Thyroid gland (tissue), 4 donors: Measurements from ENCODE around the gene VAV3. TPM values are rescaled to one million over a fixed set of nuclear protein-coding genes. Genes with fewer than 3 reads are reported as not detected.

Experiments
- DNase-seq, 2 donors: peaks; one replicate each; pipeline ENCODE4 v3.0.0-alpha.2; 2019
- H3K27ac ChIP-seq, 3 donors: fragments of 200-600 bp; sonication (generic); 1 replicate in 2 of 3; 2 replicates in 1 of 3; pipeline ENCODE4 v1.5.1; 2016 to 2019; ENCODE audit warnings: mild to moderate bottlenecking in 1 of 3, moderate library complexity in 1 of 3
- H3K27me3 ChIP-seq: fragments of 200-600 bp; sonication (generic); one replicate; pipeline ENCODE4 v1.5.1; 2019
- H3K36me3 ChIP-seq, 2 donors: fragments of 200-600 bp; sonication (generic); one replicate each; pipeline ENCODE4 v1.5.1; 2016 to 2019
- H3K4me1 ChIP-seq, 2 donors: fragments of 200-600 bp; sonication (generic); one replicate each; pipeline ENCODE4 v1.5.1; 2017 to 2019
- H3K4me3 ChIP-seq, 3 donors: fragments of 200-600 bp; sonication (generic); replicated peaks in 1 of 3; 1 replicate in 2 of 3; 2 replicates in 1 of 3; pipeline ENCODE4 v1.5.1; 2016; ENCODE audit warnings: mild to moderate bottlenecking in 1 of 3
- H3K9me3 ChIP-seq: fragments of 200-600 bp; sonication (generic); one replicate; pipeline ENCODE4 v1.5.1; 2017
- CTCF ChIP-seq, 6 experiments: fragments of 200-600 bp in 3 of 6; fragments of 450-650 bp in 3 of 6; sonication (generic) in 3 of 6; IDR thresholded peaks; one replicate each; pipeline ENCODE4 v1.5.1; 2016 to 2019; ENCODE audit warnings: antibody characterized with exemption in 6 of 6, mild to moderate bottlenecking in 2 of 6, inconsistent platforms in 1 of 6, moderate library complexity in 1 of 6
- POLR2A ChIP-seq, 2 donors: fragments of 450-650 bp; IDR thresholded peaks; one replicate each; pipeline ENCODE4 v1.6.1; 2017; ENCODE audit warnings: antibody characterized with exemption in 2 of 2, mild to moderate bottlenecking in 2 of 2, moderate library complexity in 1 of 2
- WGBS, 2 donors: methylation state at CpG; one replicate each; pipeline ENCODE4 v1.1.5; 2017; 5-methylcytosine and 5-hydroxymethylcytosine counted together
- intact Hi-C: fragments of 100-400 bp; cut with DNase I; formaldehyde crosslinking; loops from one replicate; pipeline ENCODE4 v1.15.1; 2023
- total RNA-seq, 4 donors: library from RNA; depleted of rRNA; stranded (reverse); fragments of >200 nt; gene quantifications; one replicate each; pipeline ENCODE4 v1.2.3, GENCODE V29; 2016

VAV3 gene
- total RNA-seq, 4 donors from 2014 or later, result 14.8 to 22.8 (median 18.8) TPM

- intact Hi-C loops, result no loop called here
- no peak for DNase-seq
- Histone ChIP-seq H3K4me1 (no peaks in the 10 kb centered on the region), H3K36me3 (no peaks in the 10 kb centered on the region), H3K27ac (no peak overlapping the region), H3K9me3 (no peaks in the 10 kb centered on the region), H3K4me3 (no peak overlapping the region), H3K27me3 (no peaks in the 10 kb centered on the region)
- no peak for TF ChIP-seq CTCF (IDR thresholded peaks at IDR 0.05)
- TF ChIP-seq POLR2A (IDR thresholded peaks at IDR 0.05), result no peak
- WGBS, 2 donors, result 90 to 95% methylated on average over 4 of the region's 4 CpGs
Measured at GRCh38 chr1:107625405-107626029, 339.5 kb downstream of the VAV3 start.

GRCh38 chr1:107623431-107623830 is 341.5 kb downstream of the VAV3 start:
- Histone ChIP-seq H3K27me3 (no peaks in the 10 kb centered on the region), H3K36me3 (no peaks in the 10 kb centered on the region), H3K4me3 (no peak overlapping the region), H3K27ac (no peak overlapping the region), H3K9me3 (no peaks in the 10 kb centered on the region), H3K4me1 (no peaks in the 10 kb centered on the region)
- 94 to 96% methylated on average over 2 of the region's 2 CpGs for WGBS, 2 donors
- intact Hi-C loops, result no loop called here
- TF ChIP-seq CTCF (IDR thresholded peaks at IDR 0.05), result no peak
- TF ChIP-seq POLR2A (IDR thresholded peaks at IDR 0.05), result no peak
- DNase-seq, result no peak

DNA sequence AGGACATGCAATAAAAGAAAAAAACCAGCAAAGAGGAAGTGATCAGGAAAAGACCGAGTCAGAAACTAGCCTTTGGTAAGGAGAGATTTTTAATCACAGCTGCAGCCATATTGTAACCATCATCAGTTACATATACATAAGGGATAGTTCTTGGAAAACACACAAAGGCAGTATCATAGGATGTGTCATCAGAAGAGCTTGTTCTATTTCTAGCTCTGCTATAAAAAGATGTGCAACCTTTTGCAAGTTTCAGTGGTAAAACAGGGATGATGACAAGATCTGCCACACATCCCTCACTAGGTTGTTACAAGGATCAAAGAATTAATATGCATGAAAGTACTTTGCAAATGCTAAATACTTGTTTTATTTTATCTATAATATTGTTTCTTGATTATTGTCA is 342.0 kb downstream of the VAV3 start:
- no peaks in the 10 kb centered on the region for H3K4me1 ChIP-seq
- 72 to 78% methylated on average over 1 of the region's 1 CpG for WGBS, 2 donors
- H3K27me3 ChIP-seq, result no peaks in the 10 kb centered on the region
- no peak overlapping the region for H3K4me3 ChIP-seq
- DNase-seq, result no peak
- no peak overlapping the region for H3K27ac ChIP-seq
- H3K36me3 ChIP-seq, result no peaks in the 10 kb centered on the region
- no peaks in the 10 kb centered on the region for H3K9me3 ChIP-seq
- TF ChIP-seq CTCF (IDR thresholded peaks at IDR 0.05) (no peak), POLR2A (IDR thresholded peaks at IDR 0.05) (no peak)
- intact Hi-C loops, result no loop called here

DNA sequence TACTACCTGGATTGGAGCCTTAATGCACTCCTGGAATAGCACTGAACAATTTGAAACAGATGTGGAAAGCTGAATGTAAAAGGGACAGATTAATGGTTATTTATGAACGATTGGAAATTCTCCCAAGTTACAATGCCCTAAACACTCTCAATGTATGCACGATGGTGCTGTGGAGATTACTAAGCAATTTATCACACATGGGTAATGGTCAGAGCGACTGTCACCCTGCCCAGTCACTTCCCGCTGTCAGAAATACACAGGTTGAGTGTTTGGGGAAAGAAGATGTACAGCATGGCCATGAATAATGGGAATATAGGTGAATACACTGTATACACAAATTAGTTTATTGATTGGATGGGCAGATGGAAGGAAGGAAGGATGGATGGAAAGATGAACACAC is 342.4 kb downstream of the VAV3 start:
- H3K36me3 ChIP-seq, result no peaks in the 10 kb centered on the region
- no peak overlapping the region for H3K4me3 ChIP-seq
- no peak for DNase-seq
- 89 to 90% methylated on average over 4 of the region's 4 CpGs for WGBS, 2 donors
- intact Hi-C loops, result no loop called here
- no peak overlapping the region for H3K27ac ChIP-seq
- H3K27me3 ChIP-seq, result no peaks in the 10 kb centered on the region
- no peaks in the 10 kb centered on the region for H3K4me1 ChIP-seq
- no peak for TF ChIP-seq POLR2A (IDR thresholded peaks at IDR 0.05)
- TF ChIP-seq CTCF (IDR thresholded peaks at IDR 0.05), result no peak
- no peaks in the 10 kb centered on the region for H3K9me3 ChIP-seq

- no peaks in the 10 kb centered on the region for H3K27me3 ChIP-seq
- intact Hi-C loops, result no loop called here
- no peaks in the 10 kb centered on the region for H3K9me3 ChIP-seq
- WGBS, 2 donors, result 80 to 85% methylated on average over 1 of the region's 1 CpG
- no peaks in the 10 kb centered on the region for H3K36me3 ChIP-seq
- H3K4me1 ChIP-seq, result no peaks in the 10 kb centered on the region
- TF ChIP-seq POLR2A (IDR thresholded peaks at IDR 0.05) (no peak), CTCF (IDR thresholded peaks at IDR 0.05) (no peak)
- DNase-seq, result no peak
- H3K27ac ChIP-seq, result no peak overlapping the region
- no peak overlapping the region for H3K4me3 ChIP-seq
Measured at GRCh38 chr1:107620753-107621152, 344.2 kb downstream of the VAV3 start.
